Kidney (tissue), 14 donors: ENCODE data around the gene TERT. TPM values are rescaled to one million over a fixed set of nuclear protein-coding genes. Genes with fewer than 3 reads are reported as not detected.
"Not testable (repeated sequence)": the region's sequence is repeated elsewhere in the genome, so short reads cannot be mapped to it uniquely, and the experiment has no call there.

Source experiments
- DNase-seq, 5 donors: peaks; one replicate each; pipeline ENCODE4 v3.0.0-alpha.2; 2013 to 2020
- FAIRE-seq: peaks from 2 replicates; lab custom pipeline; 2012; peaks lifted over from hg19 to GRCh38; lab: Jason Lieb, UNC
- H3K27ac ChIP-seq, 2 donors: one replicate each; pipeline ENCODE4 v1.7.0; 2013; ENCODE audit warnings: low read depth in 2 of 2, low read length in 2 of 2, inconsistent platforms in 1 of 2
- H3K27me3 ChIP-seq: one replicate; pipeline ENCODE4 v1.7.1; 2013; ENCODE audit warnings: low read length, inconsistent platforms; ENCODE audit not compliant: control insufficient read depth, insufficient read depth
- H3K36me3 ChIP-seq, 3 donors: one replicate each; pipeline versions ENCODE4 v1.7.0 to v1.7.1; 2013; ENCODE audit warnings: low read length in 3 of 3, control low read depth in 1 of 3, inconsistent platforms in 1 of 3; ENCODE audit not compliant: insufficient read depth in 3 of 3, control insufficient read depth in 2 of 3
- H3K4me1 ChIP-seq, 3 donors: one replicate each; pipeline versions ENCODE4 v1.7.0 to v1.7.1; 2013; ENCODE audit warnings: low read length in 3 of 3, inconsistent platforms in 1 of 3, low read depth in 1 of 3; ENCODE audit not compliant: control insufficient read depth in 2 of 3, insufficient read depth in 2 of 3
- H3K4me3 ChIP-seq, 3 donors: one replicate each; pipeline versions ENCODE4 v1.7.0 to v1.8.1; 2013; ENCODE audit warnings: low read length in 3 of 3, control low read depth in 1 of 3, inconsistent platforms in 1 of 3
- H3K9ac ChIP-seq, 3 donors: one replicate each; pipeline versions ENCODE4 v1.7.0 to v1.7.1; 2013; ENCODE audit warnings: low read length in 3 of 3, control low read depth in 1 of 3, inconsistent platforms in 1 of 3
- H3K9me3 ChIP-seq, 3 donors: one replicate each; pipeline versions ENCODE4 v1.7.0 to v1.7.1; 2013; ENCODE audit warnings: low read length in 3 of 3, control low read depth in 1 of 3, inconsistent platforms in 1 of 3; ENCODE audit not compliant: control insufficient read depth in 2 of 3, insufficient read depth in 1 of 3
- intact Hi-C: fragments of 100-400 bp; cut with DNase I; formaldehyde crosslinking; loops from one replicate; pipeline ENCODE4 v1.11.1; 2022
- polyA plus RNA-seq: library from polyadenylated mRNA; stranded (reverse); fragments of 350-450 nt; fragmentation: Illumina TruSeq; extraction: RNeasy Lipid Tissue Mini Kit (QIAGEN cat#74804); gene quantifications from one replicate; pipeline ENCODE4 v1.2.3, GENCODE V29; 2014; ENCODE audit warnings: low read depth, low replicate concordance; ENCODE audit not compliant: insufficient read depth
- total RNA-seq: library from RNA; stranded (reverse); fragmentation: NEBNext Ultra II Directional; extraction: Animal tissue kit (Norgen Biotek cat#: 25700); gene quantifications from one replicate; pipeline ENCODE4 v1.2.1, GENCODE V29; 2021
- TF ChIP-seq, protein P1 (sequence below): IDR thresholded peaks from 3 replicates; pipeline ENCODE4 v1.5.1; 2012; ENCODE audit warnings: mild to moderate bottlenecking, moderate library complexity, borderline replicate concordance; ENCODE audit not compliant: insufficient read depth; ENCODE audit errors: extremely low read depth
- donor health status: control.
- donor health status: control.
- donor health status: control.
- donor health status: control.
- donor health status: control.
- donor health status: DM: yes; HTN: yes; CAD: no.
- donor health status: Normal renal cell carcinoma (clear cell type).

TERT gene
- total and polyA plus RNA-seq, 2 donors from 2014 or later, result 0.91 TPM; not detected in 1

DNA sequence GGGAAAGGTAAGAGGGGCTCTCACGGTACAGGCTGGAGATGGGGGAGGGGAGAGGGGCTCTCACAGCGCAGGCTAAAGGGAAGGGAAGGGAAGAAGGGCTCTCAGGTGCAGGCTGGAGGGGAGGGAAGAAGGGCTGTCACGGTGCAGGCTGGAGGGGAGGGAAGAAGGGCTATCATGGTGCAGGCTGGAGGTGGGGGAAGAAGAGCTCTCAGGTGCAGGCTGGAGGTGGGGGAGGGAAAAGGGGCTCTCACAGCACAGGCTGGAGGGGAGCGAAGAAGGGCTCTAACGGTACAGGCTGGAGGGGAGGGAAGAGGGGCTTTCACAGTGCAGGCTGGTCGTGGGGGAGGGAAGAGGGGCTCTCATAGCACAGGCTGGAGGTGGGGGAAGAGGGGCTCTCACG is 65.0 kb downstream of the TERT start:
- Histone ChIP-seq H3K4me1 (no peaks in the 10 kb centered on the region), H3K9ac (no peak overlapping the region), H3K27me3 (no peaks in the 10 kb centered on the region), H3K36me3 (no peaks in the 10 kb centered on the region), H3K9me3 (no peaks in the 10 kb centered on the region), H3K4me3 (no peak overlapping the region), H3K27ac (no peak overlapping the region)
- TF ChIP-seq, protein P1, sequence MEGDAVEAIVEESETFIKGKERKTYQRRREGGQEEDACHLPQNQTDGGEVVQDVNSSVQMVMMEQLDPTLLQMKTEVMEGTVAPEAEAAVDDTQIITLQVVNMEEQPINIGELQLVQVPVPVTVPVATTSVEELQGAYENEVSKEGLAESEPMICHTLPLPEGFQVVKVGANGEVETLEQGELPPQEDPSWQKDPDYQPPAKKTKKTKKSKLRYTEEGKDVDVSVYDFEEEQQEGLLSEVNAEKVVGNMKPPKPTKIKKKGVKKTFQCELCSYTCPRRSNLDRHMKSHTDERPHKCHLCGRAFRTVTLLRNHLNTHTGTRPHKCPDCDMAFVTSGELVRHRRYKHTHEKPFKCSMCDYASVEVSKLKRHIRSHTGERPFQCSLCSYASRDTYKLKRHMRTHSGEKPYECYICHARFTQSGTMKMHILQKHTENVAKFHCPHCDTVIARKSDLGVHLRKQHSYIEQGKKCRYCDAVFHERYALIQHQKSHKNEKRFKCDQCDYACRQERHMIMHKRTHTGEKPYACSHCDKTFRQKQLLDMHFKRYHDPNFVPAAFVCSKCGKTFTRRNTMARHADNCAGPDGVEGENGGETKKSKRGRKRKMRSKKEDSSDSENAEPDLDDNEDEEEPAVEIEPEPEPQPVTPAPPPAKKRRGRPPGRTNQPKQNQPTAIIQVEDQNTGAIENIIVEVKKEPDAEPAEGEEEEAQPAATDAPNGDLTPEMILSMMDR, result no peak
- intact Hi-C loops, result no loop called here
- FAIRE-seq, result no peak
- no peak for DNase-seq

DNA sequence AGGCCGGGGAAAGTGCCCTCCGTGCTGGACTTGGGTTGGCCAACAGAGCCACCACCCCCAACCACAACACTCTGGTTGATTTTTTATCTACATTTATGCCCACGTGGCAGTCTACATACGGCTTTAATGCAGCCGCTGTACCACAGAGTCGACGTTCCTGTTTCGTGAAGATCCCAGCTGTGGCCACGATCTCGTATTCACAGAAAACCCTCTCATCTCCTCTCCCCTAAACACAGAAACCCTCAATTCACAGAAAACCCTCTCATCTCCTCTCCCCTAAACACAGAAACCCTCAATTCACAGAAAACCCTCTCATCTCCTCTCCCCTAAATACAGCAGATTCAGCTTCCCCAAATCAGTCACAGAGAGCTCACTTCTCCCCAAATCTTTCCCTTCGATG is 65.8 kb downstream of the TERT start:
- H3K9ac ChIP-seq, DNase-seq, H3K4me1 ChIP-seq, H3K4me3 ChIP-seq, H3K27ac ChIP-seq, H3K9me3 ChIP-seq, FAIRE-seq, H3K36me3 ChIP-seq, H3K27me3 ChIP-seq, intact Hi-C loops: not testable (repeated sequence)

DNA sequence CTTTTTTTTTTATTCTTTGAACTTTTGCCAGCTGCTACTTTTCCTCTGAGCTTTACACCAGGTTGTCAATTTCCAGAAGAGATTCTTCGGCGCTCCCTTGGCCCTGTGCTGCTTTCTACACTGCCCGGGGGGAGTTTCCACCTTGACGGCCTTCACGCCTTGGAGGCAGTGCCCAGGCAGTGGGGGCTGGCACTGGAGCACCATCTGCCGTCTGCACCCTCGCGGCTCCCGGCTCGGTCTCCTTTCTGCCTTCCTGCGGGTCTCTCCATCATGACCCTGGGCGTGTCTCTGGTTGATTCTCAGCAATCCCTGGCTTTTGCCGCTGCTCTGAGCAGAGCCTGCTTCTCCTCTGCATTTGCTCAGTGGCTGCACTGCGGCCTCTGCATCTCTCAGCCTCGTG is 66.7 kb downstream of the TERT start:
- Histone ChIP-seq H3K4me3 (no peak overlapping the region), H3K27me3 (no peaks in the 10 kb centered on the region), H3K9me3 (no peaks in the 10 kb centered on the region), H3K27ac (no peak overlapping the region), H3K9ac (no peak overlapping the region), H3K36me3 (no peaks in the 10 kb centered on the region), H3K4me1 (peaks cover 0 to 9% (median 3%) of the 10 kb centered on the region in 3 donors)
- TF ChIP-seq, protein P1, result no peak
- peak in 2 of 5 donors; percentile 53 to 54 for DNase-seq
- intact Hi-C loops, result no loop called here
- no peak for FAIRE-seq

DNA sequence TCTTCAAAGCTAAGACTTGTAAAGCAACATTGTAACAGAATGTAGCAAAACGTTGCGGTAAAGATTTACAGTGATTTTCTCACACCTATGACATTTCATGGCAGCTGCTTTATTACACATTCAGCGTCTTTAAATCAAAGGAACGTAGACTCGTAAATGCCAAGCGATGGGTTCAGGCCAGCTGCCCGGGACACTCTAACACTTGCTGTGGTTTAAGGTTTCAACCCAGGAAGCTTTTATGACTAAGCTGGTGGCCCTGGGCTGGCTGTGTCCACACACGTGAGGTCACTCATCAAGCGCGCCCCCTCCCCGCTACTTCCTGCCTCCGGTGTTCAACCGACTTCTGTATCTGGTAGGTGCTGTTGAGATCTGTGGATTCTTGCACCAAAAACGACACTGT is 67.2 kb downstream of the TERT start:
- DNase-seq (peak in 4 of 5 donors; percentile 86 to 92 (median 91)), FAIRE-seq (no peak)

More for the DNA sequence above, 67.2 kb downstream of the TERT start:
- TF ChIP-seq, protein P1, result no peak
- no peak overlapping the region for H3K4me3 ChIP-seq
- no peaks in the 10 kb centered on the region for H3K27me3 ChIP-seq
- H3K9ac ChIP-seq, result no peak overlapping the region
- H3K9me3 ChIP-seq, result no peaks in the 10 kb centered on the region
- intact Hi-C loops, result no loop called here
- H3K36me3 ChIP-seq, result no peaks in the 10 kb centered on the region
- H3K27ac ChIP-seq, result no peak overlapping the region
- peaks cover 0 to 9% (median 4%) of the 10 kb centered on the region in 3 donors for H3K4me1 ChIP-seq
